ENCODE results near the gene ATP2B1. TPM values are rescaled to one million over a fixed set of nuclear protein-coding genes. Genes with fewer than 3 reads are reported as not detected.

ATP2B1 gene
- total RNA-seq, 1 donor, result 56.8 TPM

- DNase-seq (ENCODE audit: low read depth), result no peak
- H3K4me3 ChIP-seq (ENCODE audit: low read depth, low read length), result no peak overlapping the region
- TF ChIP-seq CTCF (IDR thresholded peaks at IDR 0.05; ENCODE audit: insufficient read depth, low read length), result no peak
These were observed 12.8 kb upstream of the ATP2B1 start for GRCh38 chr12:89721291-89721987.

GRCh38 chr12:89717759-89718523, 9.3 kb upstream of the ATP2B1 start:
- no peak for DNase-seq (ENCODE audit: low read depth)
- TF ChIP-seq CTCF (IDR thresholded peaks at IDR 0.05; ENCODE audit: insufficient read depth, low read length), result no peak
- H3K4me3 ChIP-seq (ENCODE audit: low read depth, low read length), result no peak overlapping the region

DNA sequence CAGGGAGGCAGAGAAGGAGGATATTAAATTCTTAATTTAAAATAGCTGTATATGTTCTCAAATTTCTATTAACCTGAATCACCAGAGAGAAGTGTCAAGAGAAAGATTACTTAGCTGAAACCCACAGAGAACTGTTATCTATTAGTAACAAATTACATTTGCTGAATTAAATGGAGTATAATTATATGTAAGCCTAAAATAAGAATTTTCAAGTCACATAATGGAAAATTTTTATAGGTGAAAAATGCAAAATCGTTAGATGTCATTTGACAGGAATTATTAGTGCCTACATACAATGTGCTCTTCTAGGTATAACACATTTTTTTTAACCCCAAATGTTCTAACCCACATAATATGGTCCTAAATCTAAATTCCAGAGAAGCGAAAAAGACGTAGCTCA, 4.1 kb upstream of the ATP2B1 start:
- no peak for DNase-seq (ENCODE audit: low read depth)
- H3K4me3 ChIP-seq (ENCODE audit: low read depth, low read length), result no peak overlapping the region
- TF ChIP-seq CTCF (IDR thresholded peaks at IDR 0.05; ENCODE audit: insufficient read depth, low read length), result no peak

- H3K4me3 ChIP-seq (ENCODE audit: low read depth, low read length), result peak overlapping the region; percentile 87
- DNase-seq (ENCODE audit: low read depth), result no peak
- TF ChIP-seq CTCF (IDR thresholded peaks at IDR 0.05; ENCODE audit: insufficient read depth, low read length), result no peak
These were observed 2.5 kb upstream of the ATP2B1 start for GRCh38 chr12:89710873-89711750.

DNA sequence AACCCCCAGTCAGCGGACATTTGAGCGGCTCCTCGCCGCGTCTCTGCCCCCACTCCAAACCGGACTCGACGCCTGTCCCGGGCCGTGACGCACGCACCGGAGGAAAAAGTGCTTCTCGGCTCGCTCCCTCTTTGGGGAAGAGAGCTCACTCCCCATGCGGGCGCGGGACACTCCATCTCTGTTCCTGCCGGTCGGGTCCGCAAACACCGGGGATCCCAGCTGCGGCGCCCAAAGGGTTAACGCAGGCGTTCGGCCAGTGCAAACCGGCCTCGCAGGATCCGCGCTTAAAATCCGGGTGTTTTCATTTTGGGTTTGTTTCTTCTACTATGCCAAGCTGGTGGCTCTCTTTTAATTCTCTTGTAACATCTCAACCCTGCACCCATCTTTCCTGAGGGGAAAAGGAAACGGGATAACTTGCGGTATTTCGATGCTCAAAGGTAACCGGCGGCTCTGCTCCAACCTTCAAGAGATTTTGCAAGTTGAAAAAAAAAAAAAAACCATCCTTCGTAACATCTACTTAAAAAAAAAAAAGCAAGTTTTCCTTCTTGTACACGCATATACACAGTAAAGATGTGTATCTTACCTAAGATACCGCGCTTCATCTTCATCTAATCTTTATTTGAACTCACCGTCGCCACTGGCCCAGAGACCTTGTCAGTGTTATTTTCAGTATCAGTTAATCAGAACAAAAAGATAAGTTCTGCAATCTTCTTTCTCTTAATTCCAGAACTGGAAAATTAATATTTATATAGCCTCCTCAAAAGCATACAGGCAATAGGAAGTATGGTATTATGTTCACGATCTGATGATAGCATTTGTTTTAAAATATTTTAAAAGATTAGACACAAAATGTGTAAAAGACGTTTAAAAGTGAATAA, 1.6 kb upstream of the ATP2B1 start:
- H3K4me3 ChIP-seq (ENCODE audit: low read depth, low read length), result peak overlapping the region; percentile 87
- DNase-seq (ENCODE audit: low read depth), result no peak
- TF ChIP-seq CTCF (IDR thresholded peaks at IDR 0.05; ENCODE audit: insufficient read depth, low read length), result no peak
